HEK293 (cell line): Measurements from ENCODE around the gene MARCHF9.

ENCODE experiments used
- REPIN1 ChIP-seq: fragments of 450-650 bp; formaldehyde crosslinking; IDR thresholded peaks from 2 replicates; pipeline ENCODE4 v1.5.1; 2017; ENCODE audit warnings: missing biosample characterization, missing genetic modification characterization, low read depth
- ZNF24 ChIP-seq: fragments of 450-650 bp; formaldehyde crosslinking; IDR thresholded peaks from 2 replicates; pipeline ENCODE4 v1.5.1; 2016; ENCODE audit warnings: missing biosample characterization, missing genetic modification characterization
- ZNF426 ChIP-seq: fragments of 450-650 bp; formaldehyde crosslinking; IDR thresholded peaks from 2 replicates; pipeline ENCODE4 v1.5.1; 2017; ENCODE audit warnings: missing biosample characterization, missing genetic modification characterization, mild to moderate bottlenecking, inconsistent platforms, moderate library complexity
- ZNF513 ChIP-seq: fragments of 450-650 bp; IDR thresholded peaks from 2 replicates; pipeline ENCODE4 v1.5.1; 2018; ENCODE audit warnings: missing biosample characterization, missing genetic modification characterization
- ZNF626 ChIP-seq: fragments of 450-650 bp; sonication (Bioruptor Pico); formaldehyde crosslinking; IDR thresholded peaks from 2 replicates; pipeline ENCODE4 v1.5.1; 2018; ENCODE audit warnings: missing biosample characterization, missing genetic modification characterization, inconsistent platforms
- ZNF791 ChIP-seq: fragments of 450-650 bp; formaldehyde crosslinking; IDR thresholded peaks from 2 replicates; pipeline ENCODE4 v1.5.1; 2016; ENCODE audit warnings: missing biosample characterization, missing genetic modification characterization
- ZSCAN30 ChIP-seq: fragments of 450-650 bp; IDR thresholded peaks from 2 replicates; pipeline ENCODE4 v1.5.1; 2018; ENCODE audit warnings: missing biosample characterization, mild to moderate bottlenecking, missing genetic modification characterization, moderate library complexity
- TF ChIP-seq, protein P1 (sequence below): fragments of 450-650 bp; formaldehyde crosslinking; IDR thresholded peaks from 2 replicates; pipeline ENCODE4 v1.5.1; 2016; ENCODE audit warnings: missing biosample characterization, missing genetic modification characterization
- TF ChIP-seq, protein P2 (sequence below): fragments of 450-650 bp; formaldehyde crosslinking; IDR thresholded peaks from 2 replicates; pipeline ENCODE4 v1.5.1; 2016; ENCODE audit warnings: missing biosample characterization, missing genetic modification characterization

DNA sequence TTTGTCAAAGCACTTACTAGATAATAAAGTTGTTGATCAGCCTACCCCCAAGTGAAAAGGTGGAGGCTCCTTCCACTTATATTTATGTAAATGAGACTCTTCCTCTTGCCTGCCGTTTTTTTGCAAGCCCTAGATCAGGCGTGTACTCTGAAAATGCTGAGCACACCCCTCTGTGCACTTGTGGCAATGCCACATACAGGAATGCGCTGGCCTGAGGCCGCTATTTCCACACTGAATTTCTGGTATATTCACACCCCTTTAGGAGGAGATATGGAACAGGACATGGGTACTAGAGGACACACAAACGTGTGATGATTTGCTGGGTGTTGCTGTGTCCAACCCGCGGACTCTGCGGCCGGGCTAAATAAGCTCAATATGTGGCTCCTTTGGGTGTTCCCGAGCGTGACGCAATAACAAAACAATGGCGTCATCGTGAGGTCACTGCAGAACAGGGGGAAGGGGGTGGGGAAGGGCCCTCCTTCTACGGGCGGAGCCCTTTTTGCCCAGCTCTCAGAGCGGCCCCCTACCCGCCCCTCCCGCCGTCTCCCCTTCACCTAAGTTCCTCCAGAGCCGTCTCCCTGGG is 10.6 kb upstream of the MARCHF9 start:
- TF ChIP-seq, protein P1, sequence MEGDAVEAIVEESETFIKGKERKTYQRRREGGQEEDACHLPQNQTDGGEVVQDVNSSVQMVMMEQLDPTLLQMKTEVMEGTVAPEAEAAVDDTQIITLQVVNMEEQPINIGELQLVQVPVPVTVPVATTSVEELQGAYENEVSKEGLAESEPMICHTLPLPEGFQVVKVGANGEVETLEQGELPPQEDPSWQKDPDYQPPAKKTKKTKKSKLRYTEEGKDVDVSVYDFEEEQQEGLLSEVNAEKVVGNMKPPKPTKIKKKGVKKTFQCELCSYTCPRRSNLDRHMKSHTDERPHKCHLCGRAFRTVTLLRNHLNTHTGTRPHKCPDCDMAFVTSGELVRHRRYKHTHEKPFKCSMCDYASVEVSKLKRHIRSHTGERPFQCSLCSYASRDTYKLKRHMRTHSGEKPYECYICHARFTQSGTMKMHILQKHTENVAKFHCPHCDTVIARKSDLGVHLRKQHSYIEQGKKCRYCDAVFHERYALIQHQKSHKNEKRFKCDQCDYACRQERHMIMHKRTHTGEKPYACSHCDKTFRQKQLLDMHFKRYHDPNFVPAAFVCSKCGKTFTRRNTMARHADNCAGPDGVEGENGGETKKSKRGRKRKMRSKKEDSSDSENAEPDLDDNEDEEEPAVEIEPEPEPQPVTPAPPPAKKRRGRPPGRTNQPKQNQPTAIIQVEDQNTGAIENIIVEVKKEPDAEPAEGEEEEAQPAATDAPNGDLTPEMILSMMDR, result no peak
- TF ChIP-seq REPIN1 (tag by site-specific recombination) (no peak), ZNF24 (tag by site-specific recombination) (peak; percentile 51; the same call in 1 of the 2 replicates), ZNF791 (no peak), ZNF626 (tag by site-specific recombination) (no peak), ZNF426 (tag by site-specific recombination) (no peak), ZSCAN30 (tag by site-specific recombination) (0 out of 2 replicates have a peak, but pooled peaks have one; percentile 25), ZNF513 (tag by site-specific recombination) (no peak)
- TF ChIP-seq, protein P2, sequence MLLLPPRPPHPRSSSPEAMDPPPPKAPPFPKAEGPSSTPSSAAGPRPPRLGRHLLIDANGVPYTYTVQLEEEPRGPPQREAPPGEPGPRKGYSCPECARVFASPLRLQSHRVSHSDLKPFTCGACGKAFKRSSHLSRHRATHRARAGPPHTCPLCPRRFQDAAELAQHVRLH (tag by site-specific recombination), result peak; percentile 54; the same call in 1 of the 2 replicates
